Adipose tissue (tissue), 3 donors: Measurements from ENCODE around the gene WWOX. TPM values are rescaled to one million over a fixed set of nuclear protein-coding genes. Genes with fewer than 3 reads are reported as not detected.

Source experiments
- H3K27ac ChIP-seq: one replicate; pipeline ENCODE4 v1.5.1; 2013; ENCODE audit warnings: low read depth, low read length
- WGBS, 3 donors: extraction: QIAGEN DNeasy Blood & Tissue Kit; methylation state at CpG; one replicate each; pipeline ENCODE4 v1.1.7; 2013; 5-methylcytosine and 5-hydroxymethylcytosine counted together
- polyA plus RNA-seq, 3 donors: library from polyadenylated mRNA; stranded (reverse); fragments of 200-250 nt; gene quantifications; one replicate each; pipeline ENCODE4 v1.2.3, GENCODE V29; 2013
- donor health status: healthy with polysubstance abuse.
- donor health status: Bipolar disorder and iron deficiency.
- donor health status: healthy.

The WWOX gene
- polyA plus RNA-seq, 3 donors: 5.7 to 10.6 (median 7.0) TPM

DNA sequence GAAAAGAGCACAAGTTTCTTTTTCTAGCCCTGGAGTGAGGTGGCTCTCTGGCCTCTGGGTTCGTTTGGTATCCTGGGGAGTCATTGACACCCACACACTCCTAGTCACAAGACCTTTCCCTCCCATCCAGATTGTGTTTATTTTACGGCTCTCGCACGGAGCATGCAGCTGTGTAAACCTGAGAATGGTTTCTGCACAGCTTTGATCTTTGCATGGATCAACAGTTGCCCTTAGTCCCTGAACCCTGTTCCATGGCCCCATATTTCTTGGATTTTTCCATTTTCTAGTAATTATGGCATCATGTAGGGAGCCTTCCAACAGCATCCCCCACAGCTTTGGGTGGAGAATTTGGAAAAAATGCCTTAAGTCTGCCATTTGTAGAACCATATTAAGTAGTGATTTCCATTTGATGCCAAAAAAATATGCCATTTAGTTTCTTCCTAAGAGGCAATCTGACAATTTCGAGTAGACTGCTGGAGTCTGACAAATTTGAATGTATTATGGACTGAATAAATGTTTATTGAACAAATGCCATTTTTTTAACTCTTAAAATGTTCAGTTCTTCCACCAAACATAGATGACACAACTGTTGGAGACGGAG, 197.7 kb downstream of the WWOX start:
- H3K27ac ChIP-seq: no peak overlapping the region
- 52 to 89% (median 75%) methylated on average over 6 of the region's 6 CpGs for WGBS, 3 donors

DNA sequence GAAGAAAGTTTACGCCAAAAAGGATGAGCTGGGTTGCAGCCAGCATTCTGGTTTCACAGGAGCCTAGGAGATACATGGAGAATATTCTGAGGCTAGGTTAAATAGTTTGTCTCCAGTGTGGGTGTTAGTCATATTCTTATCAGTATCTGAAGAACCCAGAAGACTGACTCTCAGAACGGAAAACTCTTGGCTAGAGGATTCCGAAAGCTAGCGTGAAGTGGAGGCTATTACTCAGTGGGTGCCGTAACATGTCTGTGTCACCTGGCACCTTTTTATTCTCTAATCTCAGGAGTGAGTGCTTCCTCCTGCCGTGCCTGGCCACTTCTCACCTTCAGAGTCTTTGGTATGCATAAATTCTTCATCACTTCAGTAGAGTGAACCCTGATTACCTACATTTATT, 199.5 kb downstream of the WWOX start:
- no peak overlapping the region for H3K27ac ChIP-seq
- WGBS, 3 donors: 79 to 88% (median 79%) methylated on average over 6 of the region's 6 CpGs

DNA sequence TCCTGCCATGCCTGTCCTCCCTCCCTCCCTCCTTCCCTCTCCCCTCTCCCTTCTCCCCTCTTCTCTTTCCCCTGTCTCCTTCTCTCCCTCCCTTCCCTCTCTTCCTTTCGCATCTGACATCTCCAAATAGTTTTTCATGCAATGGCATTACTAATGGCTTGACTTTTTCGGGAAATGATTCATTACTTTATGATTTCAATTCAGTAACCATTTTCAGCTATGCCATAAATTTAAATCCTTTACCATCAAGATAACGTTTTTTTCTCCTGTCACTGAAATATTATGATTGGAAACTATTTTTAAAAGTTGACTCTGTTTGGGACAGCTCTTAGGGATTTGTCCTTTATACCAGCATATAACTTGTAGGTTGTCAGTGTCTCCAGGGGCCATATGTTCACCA, 201.0 kb downstream of the WWOX start:
- no peak overlapping the region for H3K27ac ChIP-seq
- whole genome bisulfite sequencing, 3 donors: 66 to 80% (median 79%) methylated on average over 3 of the region's 3 CpGs

DNA sequence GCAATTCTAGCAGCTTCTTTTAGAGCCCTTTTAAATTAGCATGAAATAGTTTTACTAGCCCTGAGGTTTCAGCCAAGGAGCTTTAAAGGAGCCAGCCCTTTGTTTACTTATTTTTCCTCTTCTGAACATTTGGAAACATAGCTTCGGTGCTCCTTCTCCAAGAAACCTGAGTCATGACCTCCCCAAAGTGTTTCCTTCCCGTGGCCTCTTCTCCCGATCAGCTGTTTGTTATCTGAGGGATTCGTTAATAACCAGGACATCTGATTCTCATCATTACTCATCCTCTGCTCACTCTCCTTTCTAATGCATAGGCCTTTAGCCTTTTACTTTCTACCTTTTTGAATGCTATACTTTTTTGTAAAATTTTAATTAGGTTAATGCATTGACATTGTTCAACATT, 204.5 kb downstream of the WWOX start:
- 52 to 68% (median 54%) methylated on average over 4 of the region's 4 CpGs for WGBS, 3 donors
- no peak overlapping the region for H3K27ac ChIP-seq

DNA sequence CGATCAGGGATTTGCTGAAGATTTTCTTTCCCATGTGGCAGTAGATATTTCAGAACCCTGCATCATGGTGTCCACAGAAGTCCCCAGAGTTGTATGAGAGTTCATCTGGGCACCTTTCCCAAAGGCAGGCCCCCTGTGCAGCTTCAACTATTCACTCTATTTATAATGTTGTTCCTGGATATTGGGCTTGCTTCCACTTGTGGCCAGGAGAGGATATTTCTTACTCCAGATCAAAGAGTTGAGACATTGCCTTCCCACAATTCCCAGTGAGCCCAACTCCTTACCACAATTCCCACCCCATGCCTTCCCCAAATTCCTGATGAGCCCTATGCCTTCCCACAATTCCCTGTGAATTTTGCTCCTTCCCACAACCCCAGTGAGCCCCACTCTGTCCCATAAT, 206.9 kb downstream of the WWOX start:
- H3K27ac ChIP-seq: no peak overlapping the region
- WGBS, 3 donors: 85 to 100% (median 89%) methylated on average over 1 of the region's 1 CpG

DNA sequence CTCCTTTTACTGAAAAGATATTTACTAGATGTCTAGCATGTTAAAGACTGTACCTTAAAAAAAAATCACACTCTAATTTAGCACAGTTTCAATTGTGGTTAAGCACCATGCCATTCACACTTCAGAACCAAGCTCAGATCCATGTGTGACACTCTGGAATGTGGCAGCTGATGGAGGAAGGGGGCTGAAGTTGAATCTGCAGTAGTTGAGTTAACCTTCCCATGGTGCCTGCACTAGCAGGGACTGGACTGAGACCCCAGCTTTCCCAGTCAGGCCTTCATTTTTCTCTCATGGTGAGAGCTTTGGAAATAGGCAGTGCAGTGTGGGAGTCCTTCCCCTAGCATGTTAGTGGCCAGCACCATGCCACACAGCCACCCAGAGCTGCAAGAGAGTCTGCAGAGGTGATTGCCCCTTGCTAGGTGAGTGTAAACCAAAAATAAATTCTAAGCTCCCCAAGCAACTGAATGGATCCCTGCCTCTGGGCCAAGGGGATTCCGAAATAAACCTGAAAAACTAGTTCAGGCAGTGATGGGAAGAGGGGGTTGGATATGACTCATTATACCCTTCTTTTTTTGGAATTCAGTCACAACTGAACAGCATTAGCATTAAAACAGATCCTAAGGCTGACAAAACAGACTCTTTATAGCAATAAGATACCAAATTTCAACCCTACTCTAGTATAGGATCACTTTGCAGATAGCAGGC, 208.5 kb downstream of the WWOX start:
- WGBS, 3 donors: 88 to 91% (median 90%) methylated on average over 1 of the region's 1 CpG
- H3K27ac ChIP-seq: no peak overlapping the region

DNA sequence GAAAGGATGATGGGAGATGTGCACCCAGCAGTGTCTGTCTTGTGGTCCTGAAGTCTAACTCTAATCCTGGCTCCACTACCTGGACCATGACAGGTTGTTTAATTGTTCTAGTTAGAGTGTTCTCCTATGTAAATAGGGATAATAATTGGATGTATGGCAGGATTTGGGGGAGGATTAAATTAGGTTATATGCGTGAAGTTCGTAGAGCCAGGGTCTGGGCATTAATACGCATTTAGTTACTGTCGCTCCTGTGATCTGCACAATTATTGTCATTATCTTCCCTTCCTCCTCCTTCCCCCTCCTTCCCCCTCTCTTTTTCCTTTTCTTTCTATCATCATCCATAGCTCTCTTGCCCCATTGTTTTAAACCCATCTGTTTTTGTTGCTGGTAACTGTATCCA, 210.3 kb downstream of the WWOX start:
- no peak overlapping the region for H3K27ac ChIP-seq
- WGBS, 3 donors: 96 to 97% (median 97%) methylated on average over 4 of the region's 4 CpGs

DNA sequence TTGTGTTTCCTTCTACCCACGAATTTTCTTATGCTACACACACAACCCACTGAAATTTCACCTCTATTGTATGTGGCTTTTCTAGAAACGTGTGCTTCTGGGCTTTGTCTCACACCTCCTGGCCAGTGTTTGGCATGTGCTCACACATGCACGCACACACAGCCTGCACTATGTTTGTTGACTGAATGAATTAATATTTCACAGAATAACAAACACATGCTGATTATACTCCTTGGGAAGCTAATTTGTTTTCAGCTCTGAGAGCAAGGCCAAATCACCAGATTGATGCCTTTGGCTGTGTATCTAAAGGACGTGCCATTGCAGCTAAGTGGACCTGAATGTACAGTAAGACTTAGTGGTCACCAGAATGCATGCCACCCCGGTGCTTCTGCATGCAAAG, 210.7 kb downstream of the WWOX start:
- no peak overlapping the region for H3K27ac ChIP-seq
- WGBS, 3 donors: 29 to 80% (median 77%) methylated on average over 5 of the region's 5 CpGs

DNA sequence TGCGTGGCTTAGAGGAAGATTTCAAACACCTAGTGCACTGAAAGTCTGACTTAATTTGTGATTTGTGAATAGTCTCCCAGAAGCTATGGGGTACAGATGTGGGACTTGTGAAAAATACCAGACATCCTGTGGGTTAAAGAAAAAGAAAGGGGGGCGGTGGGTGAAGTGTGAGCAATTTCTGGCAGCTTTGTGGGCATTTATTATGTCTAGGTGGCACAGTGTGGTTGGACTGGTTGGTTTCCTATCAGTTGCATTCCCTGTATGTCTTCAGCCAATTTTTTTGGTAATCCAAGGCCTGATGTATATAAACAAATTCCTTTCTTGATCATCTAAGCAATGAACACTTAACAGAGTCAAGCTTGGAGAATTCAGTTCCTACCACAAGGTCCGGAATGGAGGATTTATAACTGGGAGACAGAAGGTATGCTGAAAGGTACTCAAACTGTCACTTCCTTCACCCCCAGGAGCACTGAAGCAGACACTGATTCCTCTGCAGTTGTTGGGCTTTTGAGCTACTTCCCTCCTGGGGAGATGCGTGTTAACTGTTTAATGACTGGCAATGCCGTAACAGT, 211.6 kb downstream of the WWOX start:
- no peak overlapping the region for H3K27ac ChIP-seq
- WGBS, 3 donors: 57 to 80% (median 65%) methylated on average over 5 of the region's 5 CpGs

DNA sequence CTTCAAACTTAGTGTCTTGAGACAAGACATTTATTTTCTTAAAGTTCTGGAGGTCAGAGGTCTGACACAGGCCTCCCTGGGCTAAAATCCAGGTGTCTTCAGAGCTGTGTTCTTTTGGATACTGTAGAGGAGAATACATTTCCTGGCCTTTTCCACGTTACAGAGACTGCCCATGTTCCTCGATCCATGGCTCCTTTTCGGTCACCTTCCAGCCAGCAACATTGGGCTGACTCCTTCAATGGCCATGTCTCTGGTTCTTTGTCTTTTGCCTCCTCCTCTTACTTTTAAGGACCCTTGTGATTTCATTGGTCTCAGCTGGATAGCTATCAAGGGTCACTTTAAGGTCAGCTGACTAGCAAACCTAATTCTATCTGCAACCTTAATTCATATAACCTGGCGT, 212.4 kb downstream of the WWOX start:
- WGBS, 3 donors: 83 to 96% (median 85%) methylated on average over 4 of the region's 4 CpGs
- H3K27ac ChIP-seq: no peak overlapping the region

DNA sequence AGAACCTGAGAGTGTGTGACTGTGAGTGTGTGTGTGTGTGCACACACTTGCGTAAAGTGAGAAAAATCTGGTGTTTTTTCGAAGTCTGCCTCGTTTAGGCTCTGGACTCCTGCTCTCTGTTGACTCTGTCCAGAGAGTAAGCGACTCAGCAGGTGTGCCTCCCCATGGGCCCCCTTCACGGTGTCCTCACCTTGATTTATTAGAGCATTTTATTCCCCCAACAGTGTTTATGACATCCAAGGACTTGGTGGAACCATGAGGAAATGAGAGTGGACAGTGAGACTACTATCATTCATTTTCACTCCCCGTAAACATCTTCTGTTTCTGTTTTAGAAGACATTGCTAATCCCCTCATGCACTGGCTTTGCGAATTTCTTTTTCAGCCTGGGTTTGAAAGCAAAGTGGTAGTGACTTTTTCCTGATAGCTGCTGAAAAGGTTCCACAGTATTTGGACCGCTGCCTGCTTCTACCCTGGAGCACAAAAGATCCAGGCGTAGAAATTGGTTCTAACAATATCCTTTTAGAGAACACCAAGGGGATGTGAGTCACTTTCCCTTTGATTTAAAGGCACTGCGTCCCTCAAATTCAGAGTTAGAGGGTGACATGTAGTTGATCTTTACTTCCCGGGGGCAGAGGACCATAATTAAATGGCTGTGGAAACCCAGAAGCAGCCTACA, 218.2 kb downstream of the WWOX start:
- no peak overlapping the region for H3K27ac ChIP-seq
- WGBS, 3 donors: 57 to 71% (median 70%) methylated on average over 11 of the region's 11 CpGs

DNA sequence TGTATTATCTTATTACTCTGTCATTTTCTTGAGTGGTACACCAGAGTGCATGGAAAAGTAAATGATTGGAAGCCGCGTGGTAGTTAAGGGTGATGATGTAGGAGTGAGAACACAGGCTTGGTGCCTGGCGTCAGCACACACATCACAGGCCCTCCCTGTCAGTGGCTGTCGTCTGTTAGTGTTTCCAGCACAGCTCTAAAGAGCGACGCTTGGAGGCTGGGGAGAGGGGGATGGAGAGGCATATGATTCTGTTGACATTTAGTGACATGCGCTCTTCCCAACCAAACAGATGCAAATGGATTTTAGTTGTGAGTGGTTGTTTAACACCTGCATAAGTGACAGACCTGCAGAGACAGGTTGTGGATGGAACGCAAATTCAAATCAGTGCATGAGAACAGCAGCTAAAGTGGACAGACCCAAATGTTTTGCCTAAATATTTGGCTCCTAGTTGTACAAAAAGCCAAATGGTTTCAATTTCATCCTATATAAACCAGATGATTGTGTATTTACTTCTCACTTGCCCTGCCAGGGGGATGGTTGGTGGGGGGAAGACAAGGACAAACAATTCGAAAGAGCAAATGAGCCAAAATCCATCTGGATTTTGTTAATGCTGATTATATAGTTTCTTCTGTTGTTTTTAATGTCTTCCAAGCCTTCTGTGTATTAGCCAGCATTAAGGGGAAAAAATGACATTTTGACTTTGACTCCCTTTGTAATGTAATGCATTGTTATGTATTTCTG, 222.3 kb downstream of the WWOX start:
- no peak overlapping the region for H3K27ac ChIP-seq
- 89 to 92% (median 90%) methylated on average over 9 of the region's 9 CpGs for WGBS, 3 donors

DNA sequence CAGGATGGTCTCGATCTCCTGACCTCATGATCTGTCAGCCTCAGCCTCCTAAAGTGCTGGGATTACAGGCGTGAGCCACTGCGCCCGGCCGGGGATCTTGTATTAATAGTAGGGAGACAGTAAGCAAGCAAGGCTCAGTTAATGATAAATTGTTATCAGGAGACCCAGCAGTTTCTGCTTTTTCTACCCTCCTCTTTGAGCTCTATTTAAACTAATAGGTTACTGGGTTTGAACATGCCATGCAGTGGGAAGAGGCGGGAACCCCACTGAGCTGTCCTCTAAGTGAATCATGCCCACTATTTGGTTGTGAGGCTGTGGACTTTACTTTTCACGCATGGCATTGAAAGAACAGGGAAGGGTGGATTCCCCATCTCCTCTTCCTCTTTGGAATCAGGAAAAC, 223.9 kb downstream of the WWOX start:
- no peak overlapping the region for H3K27ac ChIP-seq
- 83 to 93% (median 87%) methylated on average over 7 of the region's 7 CpGs for WGBS, 3 donors

DNA sequence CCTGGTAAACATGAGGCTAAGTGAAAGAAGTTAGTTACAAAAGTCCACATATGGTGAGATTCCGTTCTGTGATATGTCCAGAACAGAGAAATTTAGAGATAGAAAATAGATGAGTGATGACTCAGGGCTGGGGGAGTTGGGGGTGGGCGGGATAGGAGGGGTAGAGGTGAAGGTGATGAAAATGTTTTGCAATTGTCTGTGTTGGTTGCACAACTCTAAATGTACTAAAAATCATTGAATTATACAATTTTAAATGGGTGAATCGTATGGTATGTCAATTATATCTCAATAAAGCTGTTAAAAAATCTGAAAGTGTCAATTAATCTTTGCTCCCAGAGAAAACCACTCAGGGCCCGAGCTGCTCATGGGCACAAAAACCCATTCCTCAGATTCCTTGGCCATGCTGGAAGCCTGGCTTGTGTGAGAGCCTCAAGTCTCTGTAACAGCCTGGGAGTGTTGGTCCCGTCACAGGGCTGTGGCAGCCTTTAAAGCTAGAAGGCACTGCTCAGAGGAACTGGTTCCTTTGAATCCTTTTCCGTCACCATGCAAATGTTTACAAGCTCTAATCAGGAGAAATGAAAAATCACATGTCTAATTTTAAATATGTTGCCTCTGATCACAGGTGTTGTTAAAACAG, 225.3 kb downstream of the WWOX start:
- WGBS, 3 donors: 79 to 86% (median 85%) methylated on average over 6 of the region's 6 CpGs

DNA sequence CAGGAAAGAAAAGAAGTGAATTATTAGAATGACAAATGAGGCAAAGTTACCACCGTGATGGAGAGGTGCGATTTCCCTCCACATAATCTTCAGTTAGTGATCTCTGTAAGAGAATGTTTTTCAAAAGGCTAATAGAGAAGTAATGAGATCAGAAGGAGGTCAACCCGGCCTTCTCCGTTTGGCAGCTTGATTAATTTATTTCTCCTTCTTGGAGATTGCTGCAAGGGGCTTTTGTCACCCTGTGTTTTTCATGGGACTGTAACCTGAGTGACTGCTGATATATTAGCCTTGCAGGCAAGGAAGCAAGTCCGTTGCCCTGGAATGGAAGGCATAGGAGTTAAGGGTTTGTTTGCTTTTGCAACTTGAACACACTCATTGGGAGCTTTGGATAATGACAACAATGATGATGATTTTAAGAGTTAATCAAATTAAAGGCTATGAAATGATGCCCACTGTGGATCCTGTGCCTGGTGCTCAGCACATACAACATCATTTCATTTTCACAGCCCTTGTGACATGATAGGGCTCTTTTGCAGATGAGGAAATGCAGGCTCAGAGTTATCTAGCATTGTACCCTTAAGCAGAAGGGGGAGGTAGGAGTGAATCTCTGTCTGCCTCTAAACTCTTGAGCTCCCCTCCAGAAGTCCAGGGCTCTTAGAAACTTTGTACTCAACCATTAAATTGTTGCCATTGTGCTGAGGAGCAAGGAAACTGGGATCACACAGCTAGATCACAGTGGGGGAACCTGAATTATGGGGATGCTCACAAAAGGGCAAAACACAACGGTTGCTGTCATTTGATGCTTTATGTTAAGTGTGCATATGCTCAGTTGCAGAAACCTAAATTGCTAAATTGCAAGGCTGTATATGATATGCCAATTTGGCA, 226.3 kb downstream of the WWOX start:
- no peak overlapping the region for H3K27ac ChIP-seq
- WGBS, 3 donors: 60 to 89% (median 77%) methylated on average over 6 of the region's 6 CpGs

More for the DNA sequence above, 225.3 kb downstream of the WWOX start:
- H3K27ac ChIP-seq: no peak overlapping the region

DNA sequence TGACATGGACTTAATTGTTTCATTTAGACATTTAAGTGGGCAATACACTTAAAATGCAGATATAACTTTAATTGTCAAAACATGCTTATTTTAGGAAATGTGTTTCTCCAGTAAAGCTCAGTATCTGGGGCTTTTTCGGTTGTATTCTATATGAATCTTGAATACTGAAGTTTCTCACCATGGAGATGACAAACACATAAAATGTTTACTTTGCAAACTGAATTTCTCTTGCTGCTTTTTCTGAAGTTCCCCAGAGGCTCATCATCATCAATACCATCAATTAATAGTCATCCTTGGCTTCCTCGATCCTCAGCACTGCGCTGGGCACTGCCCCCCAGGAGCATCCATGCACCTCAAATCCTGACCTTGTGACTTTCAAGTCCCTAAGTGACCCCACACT, 227.3 kb downstream of the WWOX start:
- 84% methylated on average over 3 of the region's 3 CpGs for WGBS, 3 donors

DNA sequence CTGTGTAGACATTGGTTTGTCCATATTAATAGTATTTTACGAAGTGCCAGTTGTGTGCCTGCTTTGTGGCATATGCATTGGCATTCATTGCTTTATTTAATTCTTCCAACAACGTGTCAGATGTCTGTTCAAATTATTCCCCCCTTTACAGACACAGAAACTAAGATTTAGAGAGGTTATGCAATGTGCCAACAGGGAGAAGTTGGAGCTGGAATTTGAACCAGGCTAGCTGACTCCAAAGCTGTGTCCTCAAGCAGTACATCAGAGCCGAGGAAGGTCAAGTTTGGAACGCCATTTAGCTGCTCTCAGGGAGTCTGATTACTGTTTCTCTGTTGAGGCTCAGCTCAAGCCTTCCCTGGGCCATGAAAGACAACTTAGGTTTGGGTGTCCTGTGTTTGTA, 232.3 kb downstream of the WWOX start:
- 76 to 85% (median 79%) methylated on average over 4 of the region's 4 CpGs for WGBS, 3 donors

More for the DNA sequence above, 227.3 kb downstream of the WWOX start:
- H3K27ac ChIP-seq: no peak overlapping the region

More for the DNA sequence above, 232.3 kb downstream of the WWOX start:
- H3K27ac ChIP-seq: no peak overlapping the region
